Measurements from ENCODE around the gene LRCH1. TPM values are rescaled to one million over a fixed set of nuclear protein-coding genes. Genes with fewer than 3 reads are reported as not detected.
A peak's percentile ranks its signal among the peaks of the same experiment; 100 is the strongest.

Gene LRCH1
- polyA plus RNA-seq, 1 experiment, result 8.3 TPM

DNA sequence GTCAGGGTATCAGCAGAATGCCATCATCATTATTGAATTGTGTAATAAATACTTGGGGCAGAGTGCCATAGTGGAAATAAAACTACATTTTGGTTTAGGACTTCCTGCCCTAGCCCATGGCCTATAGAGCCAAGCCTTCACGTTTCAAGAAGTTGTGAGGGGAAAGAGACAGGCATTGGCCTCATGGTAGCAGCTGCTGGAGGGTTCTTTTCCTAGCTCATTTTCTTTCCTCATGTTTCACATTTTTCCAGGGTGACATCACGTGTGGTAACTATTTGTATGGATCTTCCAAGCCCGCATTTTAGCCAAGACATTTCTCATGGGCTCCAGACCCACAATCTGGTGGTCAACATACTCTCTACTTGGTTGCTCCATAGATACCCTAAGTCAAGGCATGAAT is 80.4 kb downstream of the LRCH1 start:
- ChIA-PET POLR2A (no interaction called here), CTCF (no interaction called here)
- DNase-seq (ENCODE audit: low read depth), result peak; percentile 43
- Histone ChIP-seq H3K36me3 (ENCODE audit: control insufficient read depth, insufficient read depth, low read length) (no peaks in the 10 kb centered on the region), H3K4me3 (ENCODE audit: low read depth, low read length) (no peak overlapping the region), H3K27me3 (ENCODE audit: control insufficient read depth, insufficient read depth, low read length) (no peaks in the 10 kb centered on the region)
- TF ChIP-seq, protein P1, sequence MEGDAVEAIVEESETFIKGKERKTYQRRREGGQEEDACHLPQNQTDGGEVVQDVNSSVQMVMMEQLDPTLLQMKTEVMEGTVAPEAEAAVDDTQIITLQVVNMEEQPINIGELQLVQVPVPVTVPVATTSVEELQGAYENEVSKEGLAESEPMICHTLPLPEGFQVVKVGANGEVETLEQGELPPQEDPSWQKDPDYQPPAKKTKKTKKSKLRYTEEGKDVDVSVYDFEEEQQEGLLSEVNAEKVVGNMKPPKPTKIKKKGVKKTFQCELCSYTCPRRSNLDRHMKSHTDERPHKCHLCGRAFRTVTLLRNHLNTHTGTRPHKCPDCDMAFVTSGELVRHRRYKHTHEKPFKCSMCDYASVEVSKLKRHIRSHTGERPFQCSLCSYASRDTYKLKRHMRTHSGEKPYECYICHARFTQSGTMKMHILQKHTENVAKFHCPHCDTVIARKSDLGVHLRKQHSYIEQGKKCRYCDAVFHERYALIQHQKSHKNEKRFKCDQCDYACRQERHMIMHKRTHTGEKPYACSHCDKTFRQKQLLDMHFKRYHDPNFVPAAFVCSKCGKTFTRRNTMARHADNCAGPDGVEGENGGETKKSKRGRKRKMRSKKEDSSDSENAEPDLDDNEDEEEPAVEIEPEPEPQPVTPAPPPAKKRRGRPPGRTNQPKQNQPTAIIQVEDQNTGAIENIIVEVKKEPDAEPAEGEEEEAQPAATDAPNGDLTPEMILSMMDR (IDR thresholded peaks at IDR 0.05; ENCODE audit: insufficient read depth, low read depth, low read length), result no peak

DNA sequence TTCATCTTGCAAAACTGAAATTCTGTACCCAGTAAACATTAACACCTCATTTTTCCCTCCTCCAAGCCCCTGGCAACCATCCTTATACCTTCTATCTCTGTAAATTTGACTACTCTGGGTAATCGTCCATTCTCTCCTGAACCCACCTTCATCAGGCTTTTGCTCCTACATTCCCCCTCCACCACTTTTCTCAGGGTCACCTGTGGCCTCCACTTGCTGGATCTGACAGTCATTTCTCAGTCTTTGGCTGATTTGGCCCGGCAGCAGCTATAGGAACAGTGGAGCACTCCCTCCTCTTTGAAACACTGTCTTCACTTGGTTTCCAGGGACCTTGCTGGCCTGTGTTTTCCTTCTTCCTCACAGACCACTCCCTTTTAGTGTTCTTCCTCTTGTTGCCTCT is 83.5 kb downstream of the LRCH1 start:
- no peak overlapping the region for H3K4me3 ChIP-seq (ENCODE audit: low read depth, low read length)
- POLR2A ChIA-PET, result no interaction called here
- CTCF ChIA-PET, result interaction anchor here (0.9 kb wide), 1 partner anchor 26 kb away, joined by 3 read pairs; no protein-coding TSS in a partner anchor
- no peaks in the 10 kb centered on the region for H3K36me3 ChIP-seq (ENCODE audit: control insufficient read depth, insufficient read depth, low read length)
- TF ChIP-seq, protein P1 (IDR thresholded peaks at IDR 0.05; ENCODE audit: insufficient read depth, low read depth, low read length), result no peak
- DNase-seq (ENCODE audit: low read depth), result no peak
- no peaks in the 10 kb centered on the region for H3K27me3 ChIP-seq (ENCODE audit: control insufficient read depth, insufficient read depth, low read length)

DNA sequence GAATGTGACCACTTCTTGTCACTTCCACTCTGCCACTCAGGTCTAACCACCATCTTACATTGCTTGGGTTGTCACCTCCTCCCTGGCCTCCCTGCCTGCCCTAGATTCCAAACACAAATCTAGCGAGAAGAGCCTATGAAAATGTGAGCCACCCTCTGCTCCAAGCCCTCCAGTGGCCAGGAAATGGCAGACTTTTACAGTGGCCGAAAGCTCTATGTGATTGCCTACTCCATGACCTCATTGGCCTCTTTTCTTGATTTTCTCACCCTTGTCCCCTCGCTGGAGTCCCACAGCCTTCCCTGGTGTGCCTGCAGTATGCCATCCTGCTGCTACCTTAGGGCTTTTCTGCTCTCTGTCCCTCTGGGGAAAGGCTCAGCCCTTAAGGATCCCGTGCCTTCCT is 84.2 kb downstream of the LRCH1 start:
- Histone ChIP-seq H3K27me3 (ENCODE audit: control insufficient read depth, insufficient read depth, low read length) (no peaks in the 10 kb centered on the region), H3K36me3 (ENCODE audit: control insufficient read depth, insufficient read depth, low read length) (no peaks in the 10 kb centered on the region), H3K4me3 (ENCODE audit: low read depth, low read length) (no peak overlapping the region)
- ChIA-PET CTCF (no interaction called here), POLR2A (no interaction called here)
- TF ChIP-seq, protein P1 (IDR thresholded peaks at IDR 0.05; ENCODE audit: insufficient read depth, low read depth, low read length), result no peak
- DNase-seq (ENCODE audit: low read depth), result no peak

DNA sequence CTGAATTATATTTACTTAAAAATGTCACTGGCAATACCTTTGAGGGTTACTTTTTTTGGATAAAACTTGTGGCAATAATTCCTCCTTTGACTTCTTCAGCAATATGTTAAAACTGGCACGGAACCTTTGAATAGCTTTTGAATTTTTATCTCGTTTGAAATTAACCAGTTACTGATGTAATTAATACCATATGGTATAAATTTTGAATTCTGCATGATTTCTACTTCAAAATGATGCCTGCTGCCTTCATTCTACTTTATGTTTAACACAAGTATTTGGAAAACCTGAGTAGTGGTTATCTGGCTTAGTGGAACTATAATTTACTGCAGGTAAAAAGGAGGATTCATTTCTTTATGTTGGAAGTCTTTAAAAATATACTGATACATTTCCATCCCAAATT is 85.3 kb downstream of the LRCH1 start:
- no peaks in the 10 kb centered on the region for H3K27me3 ChIP-seq (ENCODE audit: control insufficient read depth, insufficient read depth, low read length)
- no peak for DNase-seq (ENCODE audit: low read depth)
- CTCF ChIA-PET, result no interaction called here
- TF ChIP-seq, protein P1 (IDR thresholded peaks at IDR 0.05; ENCODE audit: insufficient read depth, low read depth, low read length), result no peak
- POLR2A ChIA-PET, result no interaction called here
- no peaks in the 10 kb centered on the region for H3K36me3 ChIP-seq (ENCODE audit: control insufficient read depth, insufficient read depth, low read length)
- no peak overlapping the region for H3K4me3 ChIP-seq (ENCODE audit: low read depth, low read length)

DNA sequence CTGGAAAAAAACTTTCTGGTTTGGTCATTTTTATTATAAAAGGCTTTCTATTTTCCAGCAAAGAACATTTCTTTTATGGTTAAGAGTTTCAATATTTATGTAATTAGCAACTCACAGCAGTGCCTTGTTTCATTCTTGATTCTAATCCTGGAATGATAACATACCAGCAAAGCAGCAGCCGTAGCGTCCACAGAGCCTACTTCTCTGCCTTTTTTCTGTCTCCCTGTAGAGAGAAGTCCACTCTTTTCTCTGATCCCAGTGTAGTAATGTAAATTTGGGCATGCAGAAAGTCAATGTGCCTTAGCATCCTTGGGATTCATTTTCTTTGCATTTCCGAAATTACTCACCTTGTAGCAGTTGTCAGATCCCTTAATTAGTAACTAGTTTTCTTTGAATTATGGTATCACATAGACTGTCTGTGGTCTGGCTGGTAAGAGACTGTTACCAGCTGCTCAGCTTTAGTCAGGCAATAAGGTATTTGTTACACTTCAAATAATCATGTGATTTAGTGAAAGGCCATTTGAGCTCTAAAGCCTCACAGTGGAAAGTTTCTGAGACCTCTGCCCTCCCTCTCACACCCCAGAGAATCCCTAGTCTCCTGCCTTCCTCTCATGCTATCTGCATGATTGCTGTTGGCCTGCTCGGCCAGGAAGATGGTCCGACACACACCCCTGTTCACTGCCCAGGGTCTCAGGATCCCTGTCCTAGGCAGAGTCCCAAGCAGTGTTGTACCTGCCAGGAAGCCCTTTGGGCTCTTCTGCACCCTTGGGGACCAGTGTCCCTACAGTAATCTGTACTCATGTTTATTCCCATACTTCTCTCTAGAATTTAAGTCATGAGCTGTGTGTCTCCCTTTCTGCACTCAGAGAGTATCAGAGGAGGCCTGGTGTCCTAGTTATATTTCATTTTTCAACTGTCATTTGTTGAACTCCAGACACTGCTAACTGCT is 86.3 kb downstream of the LRCH1 start:
- POLR2A ChIA-PET, result no interaction called here
- Histone ChIP-seq H3K27me3 (ENCODE audit: control insufficient read depth, insufficient read depth, low read length) (no peaks in the 10 kb centered on the region), H3K36me3 (ENCODE audit: control insufficient read depth, insufficient read depth, low read length) (no peaks in the 10 kb centered on the region), H3K4me3 (ENCODE audit: low read depth, low read length) (no peak overlapping the region)
- CTCF ChIA-PET, result interaction anchor here (1.2 kb wide), 1 partner anchor 10 kb away, joined by 4 read pairs; no protein-coding TSS in a partner anchor
- TF ChIP-seq, protein P1 (IDR thresholded peaks at IDR 0.05; ENCODE audit: insufficient read depth, low read depth, low read length), result no peak
- DNase-seq (ENCODE audit: low read depth), result no peak

Data from BJ (cell line).